Pancreas (tissue), 10 donors: ENCODE data around the gene REL. TPM values are rescaled to one million over a fixed set of nuclear protein-coding genes. Genes with fewer than 3 reads are reported as not detected.

Source experiments
- ATAC-seq, 4 donors: fragments of 200-7000 bp; cut with Tn5 transposase; one replicate each; pipeline versions ENCODE4 v1.8.0 to v1.9.1; 2020; ENCODE audit warnings: mild to moderate bottlenecking in 4 of 4, moderate library complexity in 4 of 4
- DNase-seq, 6 donors: peaks; one replicate each; pipeline ENCODE4 v3.0.0-alpha.2; 2020
- FAIRE-seq: peaks from 2 replicates; lab custom pipeline; 2012; peaks lifted over from hg19 to GRCh38; lab: Jason Lieb, UNC
- H3K27ac ChIP-seq, 4 donors: fragments of 200-600 bp; sonication (generic); 1 replicate in 3 of 4; 2 replicates in 1 of 4; pipeline versions ENCODE4 v1.5.0 to v1.8.0; 2020
- H3K27me3 ChIP-seq, 4 donors: fragments of 200-600 bp; one replicate each; pipeline ENCODE4 v1.8.0; 2021
- H3K36me3 ChIP-seq, 3 donors: fragments of 200-600 bp; sonication (generic) in 1 of 3; one replicate each; pipeline versions ENCODE4 v1.5.0 to v1.8.0; 2020 to 2021
- H3K4me1 ChIP-seq, 3 donors: fragments of 200-600 bp; one replicate each; pipeline ENCODE4 v1.8.0; 2021
- H3K4me3 ChIP-seq, 4 donors: fragments of 200-600 bp; sonication (generic) in 2 of 4; one replicate each; pipeline versions ENCODE4 v1.5.0 to v1.8.0; 2020 to 2021
- H3K9me3 ChIP-seq, 4 donors: fragments of 200-600 bp; one replicate each; pipeline ENCODE4 v1.8.0; 2021
- WGBS, 2 donors: extraction: QIAGEN DNeasy Blood & Tissue Kit; methylation state at CpG; one replicate each; pipeline ENCODE4 v1.1.7; 2013; 5-methylcytosine and 5-hydroxymethylcytosine counted together
- intact Hi-C, 3 donors: fragments of 100-400 bp; cut with DNase I; formaldehyde crosslinking; loops; one replicate each; pipeline versions ENCODE4 v1.11.1 to v1.14.2; 2022
- polyA plus RNA-seq, 2 donors: library from polyadenylated mRNA; stranded (reverse); fragments of 200-250 nt; gene quantifications; one replicate each; pipeline ENCODE4 v1.2.3, GENCODE V29; 2013
- total RNA-seq, 6 donors: library from RNA; stranded (reverse); fragmentation: NEBNext Ultra II Directional in 4 of 6; extraction: Animal tissue kit (Norgen Biotek cat#: 25700) in 4 of 6; gene quantifications; one replicate each; pipeline versions ENCODE4 v1.2.1 to v1.2.4, GENCODE V29; 2021 to 2023
- TF ChIP-seq, protein P1 (sequence below), 4 donors: fragments of 200-600 bp; sonication (generic) in 3 of 4; IDR thresholded peaks; one replicate each; pipeline versions ENCODE4 v1.5.0 to v1.8.0; 2021; ENCODE audit warnings: antibody characterized with exemption in 4 of 4
- donor health status: healthy with polysubstance abuse.
- donor health status: DM: no; HTN: no; CAD: no; lungs with moderate emphysema.
- donor health status: DM: no; HTN: no; CAD: no.
- donor health status: control.
- donor health status: control.
- donor health status: Bipolar disorder and iron deficiency.
- donor health status: DM: yes; HTN: yes; CAD: no.
- donor health status: DM: no; HTN: no; CAD: no.
- donor health status: DM: no; HTN: no; CAD: no.
- donor health status: DM: yes; HTN: yes; CAD: no.

The REL gene
- 10 to 100 TPM in 2 of 6 donors, 1 to 10 TPM in 4; 5.7 to 11.9 (median 7.6) TPM for total RNA-seq
- polyA plus RNA-seq, result 1 to 10 TPM; 1.5 to 1.9 TPM

DNA sequence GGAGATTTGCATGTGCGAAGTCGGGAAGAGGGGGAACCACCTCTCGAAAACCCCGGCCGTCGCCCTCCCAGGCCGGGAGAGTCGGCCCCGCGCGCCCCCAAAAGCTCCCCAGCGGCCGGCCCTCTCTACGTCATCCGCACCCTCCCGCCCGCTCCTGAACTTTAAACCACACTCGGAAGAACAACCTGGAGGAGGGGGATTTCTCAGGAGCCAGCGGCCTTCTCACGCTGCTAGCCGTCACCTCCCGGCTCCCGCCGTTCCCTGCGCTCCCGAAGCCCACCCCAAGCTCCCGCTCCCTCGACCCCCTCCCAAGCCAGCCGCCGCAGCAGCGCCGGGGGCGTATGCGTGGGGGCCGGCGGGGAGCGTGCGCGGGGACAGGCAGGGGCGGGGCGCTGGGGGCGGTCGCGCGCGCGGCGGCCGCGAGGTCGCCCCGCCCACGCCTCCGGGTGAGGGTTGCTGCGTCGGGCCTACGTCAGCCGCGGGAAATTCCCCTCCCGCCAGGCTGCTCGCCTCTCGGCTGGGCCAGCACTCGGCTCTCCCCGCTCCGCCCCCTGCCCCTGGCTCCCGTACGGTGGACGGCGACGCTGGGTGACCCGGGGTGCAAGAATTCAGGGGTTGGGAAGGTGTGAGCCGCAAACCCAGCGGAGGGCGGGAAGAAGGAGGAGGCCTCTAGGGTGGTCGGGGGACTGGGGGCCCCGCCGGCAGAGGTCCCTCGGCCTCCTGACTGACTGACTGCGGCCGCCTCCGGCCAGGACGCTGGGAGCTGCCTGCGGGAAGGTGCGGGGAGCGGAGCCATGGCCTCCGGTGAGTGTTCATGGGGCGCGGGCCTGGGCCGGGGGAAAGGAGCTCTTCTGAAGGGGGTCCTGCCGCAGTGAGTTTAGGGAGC, at the start of gene REL:
REL (plus strand) TSS at position 528 of the 886 bp plus-strand sequence; CDS start at position 795, 267 bp downstream.
- ATAC-seq, result peak; percentile 89 to 94 (median 93)
- H3K27ac ChIP-seq, result peak within 1 kb of the TSS; percentile 95 to 99 (median 98)
- H3K9me3 ChIP-seq, result no peaks in the 10 kb centered on the region
- intact Hi-C loops, result no loop called here
- TF ChIP-seq, protein P1, sequence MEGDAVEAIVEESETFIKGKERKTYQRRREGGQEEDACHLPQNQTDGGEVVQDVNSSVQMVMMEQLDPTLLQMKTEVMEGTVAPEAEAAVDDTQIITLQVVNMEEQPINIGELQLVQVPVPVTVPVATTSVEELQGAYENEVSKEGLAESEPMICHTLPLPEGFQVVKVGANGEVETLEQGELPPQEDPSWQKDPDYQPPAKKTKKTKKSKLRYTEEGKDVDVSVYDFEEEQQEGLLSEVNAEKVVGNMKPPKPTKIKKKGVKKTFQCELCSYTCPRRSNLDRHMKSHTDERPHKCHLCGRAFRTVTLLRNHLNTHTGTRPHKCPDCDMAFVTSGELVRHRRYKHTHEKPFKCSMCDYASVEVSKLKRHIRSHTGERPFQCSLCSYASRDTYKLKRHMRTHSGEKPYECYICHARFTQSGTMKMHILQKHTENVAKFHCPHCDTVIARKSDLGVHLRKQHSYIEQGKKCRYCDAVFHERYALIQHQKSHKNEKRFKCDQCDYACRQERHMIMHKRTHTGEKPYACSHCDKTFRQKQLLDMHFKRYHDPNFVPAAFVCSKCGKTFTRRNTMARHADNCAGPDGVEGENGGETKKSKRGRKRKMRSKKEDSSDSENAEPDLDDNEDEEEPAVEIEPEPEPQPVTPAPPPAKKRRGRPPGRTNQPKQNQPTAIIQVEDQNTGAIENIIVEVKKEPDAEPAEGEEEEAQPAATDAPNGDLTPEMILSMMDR (IDR thresholded peaks at IDR 0.05), result no peak
- FAIRE-seq, result no peak
- H3K36me3 ChIP-seq, result no peaks in the 10 kb centered on the region
- WGBS, 2 donors, result 1% methylated on average over 72 to 90 of the region's 90 CpGs
- H3K27me3 ChIP-seq, result no peaks in the 10 kb centered on the region
- peak within 1 kb of the TSS; percentile 53 to 91 (median 73) for H3K4me3 ChIP-seq
- DNase-seq, result peak; percentile 92 to 96 (median 95)
- H3K4me1 ChIP-seq, result peaks cover 21 to 28% (median 27%) of the 10 kb centered on the region in 3 donors

DNA sequence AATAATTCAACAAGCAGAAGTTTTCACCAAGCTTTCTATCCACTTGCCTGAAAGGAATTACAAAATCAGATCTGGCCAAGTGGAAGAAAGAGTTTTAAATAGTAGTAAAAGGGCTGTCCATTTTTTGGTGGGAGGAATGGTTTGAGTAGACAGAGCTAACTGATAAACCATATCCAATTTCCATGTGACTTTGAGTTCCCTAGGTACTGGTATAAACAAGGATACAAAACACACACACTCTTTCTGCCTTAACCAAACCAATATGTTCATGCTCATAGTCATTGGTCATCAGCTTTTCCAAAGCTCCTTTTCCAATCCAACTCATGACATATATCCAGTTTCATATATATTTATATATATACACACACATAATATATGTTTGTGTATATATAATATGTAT, 49.5 kb upstream of the REL start:
- ATAC-seq, result no peak
- intact Hi-C loops, result no loop called here
- TF ChIP-seq, protein P1 (IDR thresholded peaks at IDR 0.05), result no peak

GRCh38 chr2:60832621-60833020, 48.8 kb upstream of the REL start:
- Histone ChIP-seq H3K9me3 (no peaks in the 10 kb centered on the region), H3K27ac (no peak overlapping the region), H3K36me3 (no peaks in the 10 kb centered on the region), H3K4me1 (no peaks in the 10 kb centered on the region), H3K4me3 (no peak overlapping the region), H3K27me3 (no peaks in the 10 kb centered on the region)
- WGBS, 2 donors, result 28 to 48% methylated on average over 2 of the region's 2 CpGs
- no peak for FAIRE-seq
- ATAC-seq, result no peak
- TF ChIP-seq, protein P1 (IDR thresholded peaks at IDR 0.05), result no peak
- intact Hi-C loops, result no loop called here
- DNase-seq, result no peak

More for the DNA sequence above, 49.5 kb upstream of the REL start:
- no peaks in the 10 kb centered on the region for H3K9me3 ChIP-seq
- no peak for DNase-seq
- H3K4me3 ChIP-seq, result no peak overlapping the region
- H3K27me3 ChIP-seq, result no peaks in the 10 kb centered on the region
- no peaks in the 10 kb centered on the region for H3K36me3 ChIP-seq
- FAIRE-seq, result no peak
- no peaks in the 10 kb centered on the region for H3K4me1 ChIP-seq
- no peak overlapping the region for H3K27ac ChIP-seq

DNA sequence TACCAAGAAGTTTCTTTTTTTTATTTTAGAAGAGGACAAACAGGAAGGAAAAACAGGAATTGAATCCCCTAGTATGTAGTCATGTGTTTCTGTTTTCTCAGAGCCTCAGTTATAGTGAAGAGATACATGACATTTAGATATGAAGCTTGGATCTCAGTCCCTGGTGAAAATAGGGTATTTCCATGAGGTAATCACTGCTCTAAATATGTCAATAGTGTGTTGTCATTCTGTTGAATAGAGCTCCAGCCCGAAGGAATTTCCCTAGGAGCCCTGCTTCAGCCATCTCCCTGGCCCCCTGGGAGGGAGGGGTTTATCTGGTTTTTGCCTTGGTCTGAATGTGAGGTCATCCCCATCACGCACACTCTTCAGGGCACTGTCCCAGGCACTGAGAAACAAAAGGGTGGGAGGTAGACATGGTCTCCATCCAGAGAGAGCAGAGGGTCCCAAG, 47.1 kb upstream of the REL start:
- Histone ChIP-seq H3K4me3 (no peak overlapping the region), H3K27me3 (no peaks in the 10 kb centered on the region), H3K9me3 (no peaks in the 10 kb centered on the region), H3K36me3 (no peaks in the 10 kb centered on the region), H3K4me1 (no peaks in the 10 kb centered on the region), H3K27ac (peak overlapping the region in 1 of 4 donors; percentile 0)
- intact Hi-C loops, result no loop called here
- WGBS, 2 donors, result 36 to 39% methylated on average over 2 of the region's 2 CpGs
- ATAC-seq (peak in 1 of 4 donors; percentile 70), FAIRE-seq (no peak), DNase-seq (no peak)
- TF ChIP-seq, protein P1 (IDR thresholded peaks at IDR 0.05), result no peak

DNA sequence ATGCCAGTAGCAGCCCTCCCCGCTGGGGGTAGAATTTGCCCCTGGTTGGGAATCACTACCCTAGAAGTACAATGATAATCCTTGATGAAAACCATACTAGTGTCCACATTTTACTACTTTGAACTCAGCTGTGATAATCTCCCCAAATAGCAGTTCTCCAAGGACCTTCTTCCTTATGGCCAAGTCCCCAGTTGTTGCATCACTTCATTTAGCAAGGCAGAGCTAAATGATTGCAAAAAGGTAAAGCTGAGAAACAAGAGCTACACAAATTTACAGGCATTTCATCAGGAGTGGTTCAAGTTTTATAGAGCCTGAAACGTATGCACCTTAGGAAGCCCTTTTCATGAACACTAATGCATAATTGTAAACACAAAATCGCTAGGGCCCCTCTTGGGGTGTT, 44.9 kb upstream of the REL start:
- no peak overlapping the region for H3K27ac ChIP-seq
- H3K27me3 ChIP-seq, result no peaks in the 10 kb centered on the region
- DNase-seq, result no peak
- H3K4me3 ChIP-seq, result no peak overlapping the region
- H3K4me1 ChIP-seq, result no peaks in the 10 kb centered on the region
- no peaks in the 10 kb centered on the region for H3K9me3 ChIP-seq
- TF ChIP-seq, protein P1 (IDR thresholded peaks at IDR 0.05), result no peak
- intact Hi-C loops, result no loop called here
- WGBS, 2 donors, result 72 to 73% methylated on average over 3 of the region's 3 CpGs
- no peak for ATAC-seq
- FAIRE-seq, result no peak
- H3K36me3 ChIP-seq, result no peaks in the 10 kb centered on the region
